Measurements from ENCODE around the gene TOM1L1. TPM values are rescaled to one million over a fixed set of nuclear protein-coding genes. Genes with fewer than 3 reads are reported as not detected.
A peak's percentile ranks its signal among the peaks of the same experiment; 100 is the strongest.

The TOM1L1 gene
- total and polyA plus RNA-seq, 5 donors from 2014 or later: not detected

DNA sequence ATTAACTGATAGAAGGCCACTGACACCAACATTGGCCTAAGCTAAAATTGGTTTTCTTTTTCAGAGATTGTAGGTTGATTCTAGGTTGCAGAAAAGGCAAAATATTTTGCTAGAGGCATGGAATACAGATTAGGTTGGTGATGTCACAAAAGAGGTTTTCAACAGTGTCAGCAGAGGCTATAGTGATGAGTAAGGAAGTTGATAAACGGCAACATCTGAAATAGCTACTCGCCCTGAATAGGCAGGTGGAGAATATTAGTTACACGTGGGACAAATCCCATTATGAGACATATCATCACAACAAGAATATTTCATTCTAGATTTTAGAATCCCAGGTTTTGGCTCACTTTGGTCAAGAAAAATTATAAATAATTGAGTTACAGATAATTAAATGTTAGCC, 1.5 kb upstream of the TOM1L1 start:
- no peak overlapping the region for H3K4me3 Mint-ChIP-seq
- Histone ChIP-seq H3K36me3 (ENCODE audit: control insufficient read depth, insufficient read depth, low read length) (no peaks in the 10 kb centered on the region), H3K27ac (ENCODE audit: insufficient read depth, low read length, poor library complexity, severe bottlenecking) (no peak overlapping the region), H3K27me3 (ENCODE audit: control insufficient read depth, insufficient read depth, low read length) (peaks cover 3% of the 10 kb centered on the region), H3K4me3 (ENCODE audit: low read depth, low read length) (no peak overlapping the region), H3K9me3 (ENCODE audit: control insufficient read depth in 2 of 2, low read length in 2 of 2) (no peaks in the 10 kb centered on the region), H3K4me1 (ENCODE audit: control insufficient read depth, insufficient read depth, low read length, poor library complexity, severe bottlenecking) (peaks cover 8% of the 10 kb centered on the region)
- H3K36me3 Mint-ChIP-seq: no peaks in the 10 kb centered on the region
- H3K27ac Mint-ChIP-seq: no peak overlapping the region
- no peak for DNase-seq
- H3K9me3 Mint-ChIP-seq: peaks cover 0 to 4% (median 0%) of the 10 kb centered on the region in 7 donors
- no peak for ATAC-seq (ENCODE audit: low read depth in 2 of 2)
- H3K27me3 Mint-ChIP-seq: peaks cover 43% of the 10 kb centered on the region
- peaks cover 0 to 16% (median 9%) of the 10 kb centered on the region in 4 donors for H3K4me1 Mint-ChIP-seq

DNA sequence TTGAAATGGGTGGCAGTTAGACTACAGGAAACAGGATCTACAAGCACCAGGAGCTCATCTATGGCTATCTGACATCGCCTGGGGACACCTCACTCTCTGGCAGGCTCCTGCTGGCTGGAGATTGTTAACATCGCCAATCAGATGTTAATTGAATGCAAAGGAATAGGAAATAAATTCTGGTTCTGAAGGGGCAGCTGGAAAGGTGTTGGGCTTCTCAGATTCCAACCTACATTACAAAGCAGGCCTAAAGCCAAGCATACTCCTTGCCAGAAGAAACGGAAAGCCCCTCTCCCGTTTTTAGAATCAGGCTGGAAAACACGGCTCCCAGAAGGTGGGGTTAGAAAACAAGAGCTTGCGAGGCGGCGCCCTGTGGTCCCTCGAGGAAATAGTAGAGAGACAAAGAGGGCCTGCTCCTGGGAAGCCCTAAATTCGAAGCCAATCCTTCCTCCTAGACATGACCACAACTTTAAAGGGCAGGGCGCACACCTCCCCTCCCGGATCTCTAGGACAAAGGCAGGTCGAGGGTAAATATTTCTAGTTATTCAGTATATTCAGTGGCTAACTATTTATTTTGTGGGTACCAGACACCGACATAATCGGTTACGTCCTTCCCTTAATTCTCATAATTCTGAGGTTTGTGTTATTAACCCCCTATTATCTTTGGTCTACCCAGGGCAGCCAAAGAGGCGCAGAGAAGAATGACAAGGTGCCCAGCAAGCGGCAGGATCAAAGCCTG, 763 bp upstream of the TOM1L1 start:
- peaks cover 42% of the 10 kb centered on the region for H3K27me3 Mint-ChIP-seq
- no peaks in the 10 kb centered on the region for H3K9me3 ChIP-seq (ENCODE audit: control insufficient read depth in 2 of 2, low read length in 2 of 2)
- H3K36me3 Mint-ChIP-seq: no peaks in the 10 kb centered on the region
- no peak for ATAC-seq (ENCODE audit: low read depth in 2 of 2)
- H3K4me1 Mint-ChIP-seq: peaks cover 0 to 16% (median 9%) of the 10 kb centered on the region in 4 donors
- H3K9me3 Mint-ChIP-seq: peaks cover 0 to 4% (median 0%) of the 10 kb centered on the region in 7 donors
- peaks cover 8% of the 10 kb centered on the region for H3K4me1 ChIP-seq (ENCODE audit: control insufficient read depth, insufficient read depth, low read length, poor library complexity, severe bottlenecking)
- H3K4me3 ChIP-seq (ENCODE audit: low read depth, low read length): no peak overlapping the region
- peaks cover 3% of the 10 kb centered on the region for H3K27me3 ChIP-seq (ENCODE audit: control insufficient read depth, insufficient read depth, low read length)
- no peak for DNase-seq
- H3K36me3 ChIP-seq (ENCODE audit: control insufficient read depth, insufficient read depth, low read length): no peaks in the 10 kb centered on the region
- H3K4me3 Mint-ChIP-seq: peak overlapping the region in 1 of 4 donors; percentile 18
- H3K27ac ChIP-seq (ENCODE audit: insufficient read depth, low read length, poor library complexity, severe bottlenecking): no peak overlapping the region
- no peak overlapping the region for H3K27ac Mint-ChIP-seq

DNA sequence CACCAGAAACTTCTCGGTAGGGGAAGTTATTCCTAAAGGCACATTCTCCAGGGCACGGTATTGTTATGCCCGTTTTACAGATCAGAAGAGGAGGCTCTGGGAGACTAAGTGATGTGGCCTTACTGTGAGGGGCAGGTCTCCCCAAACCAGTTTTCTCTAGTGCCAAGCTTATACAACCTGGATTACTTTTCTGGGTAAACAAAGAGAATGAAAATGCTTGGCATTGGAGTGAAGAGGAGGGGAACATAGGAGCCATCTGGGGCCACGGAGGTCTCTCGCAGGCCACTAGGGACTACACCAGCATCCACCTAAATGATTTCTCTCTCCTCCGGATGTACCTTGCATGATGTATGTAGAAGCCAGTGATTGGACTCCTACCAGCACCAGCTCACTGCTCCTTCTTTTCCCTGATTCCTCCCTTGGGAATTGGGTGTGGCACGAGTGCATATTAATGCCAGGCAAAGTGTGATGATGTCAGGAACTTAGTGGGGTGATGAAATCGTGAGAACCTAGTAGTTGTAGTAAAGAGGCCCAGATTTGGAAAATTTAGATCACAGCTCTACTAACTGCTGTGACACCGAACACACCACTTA, 674 bp downstream of the TOM1L1 start:
- Mint-ChIP-seq H3K36me3 (no peaks in the 10 kb centered on the region), H3K4me1 (peaks cover 0 to 16% (median 9%) of the 10 kb centered on the region in 4 donors), H3K4me3 (peak overlapping the region in 2 of 4 donors; percentile 44 to 57), H3K27ac (no peak overlapping the region), H3K9me3 (peaks cover 0 to 4% (median 0%) of the 10 kb centered on the region in 7 donors), H3K27me3 (peaks cover 35% of the 10 kb centered on the region)
- Histone ChIP-seq H3K4me3 (ENCODE audit: low read depth, low read length) (no peak overlapping the region), H3K36me3 (ENCODE audit: control insufficient read depth, insufficient read depth, low read length) (no peaks in the 10 kb centered on the region), H3K9me3 (ENCODE audit: control insufficient read depth in 2 of 2, low read length in 2 of 2) (no peaks in the 10 kb centered on the region), H3K4me1 (ENCODE audit: control insufficient read depth, insufficient read depth, low read length, poor library complexity, severe bottlenecking) (peaks cover 8% of the 10 kb centered on the region), H3K27me3 (ENCODE audit: control insufficient read depth, insufficient read depth, low read length) (peaks cover 3% of the 10 kb centered on the region), H3K27ac (ENCODE audit: insufficient read depth, low read length, poor library complexity, severe bottlenecking) (no peak overlapping the region)
- no peak for ATAC-seq (ENCODE audit: low read depth in 2 of 2)
- no peak for DNase-seq

DNA sequence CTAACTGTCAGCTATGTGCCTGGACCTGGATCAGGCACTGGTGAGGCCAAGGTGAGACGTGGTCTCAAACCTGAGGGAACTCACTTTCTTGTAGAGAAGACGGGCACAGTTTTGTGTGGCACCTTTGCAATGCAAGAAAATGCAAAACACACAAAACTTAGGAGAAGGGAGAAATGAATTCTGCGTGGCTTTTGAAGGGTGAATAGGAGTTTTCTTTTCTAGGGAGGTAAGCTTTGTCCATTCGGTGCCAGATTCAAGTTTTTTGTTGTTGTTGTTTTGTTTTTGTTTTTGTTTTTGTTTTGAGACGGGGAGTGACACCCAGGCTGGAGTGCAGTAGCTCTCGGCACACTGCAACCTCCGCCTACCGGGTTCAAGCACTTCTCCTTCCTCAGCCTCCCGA, 1.4 kb downstream of the TOM1L1 start:
- Mint-ChIP-seq H3K4me1 (peaks cover 0 to 16% (median 9%) of the 10 kb centered on the region in 4 donors), H3K9me3 (peaks cover 0 to 4% (median 0%) of the 10 kb centered on the region in 7 donors), H3K27ac (no peak overlapping the region), H3K4me3 (no peak overlapping the region), H3K27me3 (peaks cover 29% of the 10 kb centered on the region), H3K36me3 (no peaks in the 10 kb centered on the region)
- no peak for ATAC-seq (ENCODE audit: low read depth in 2 of 2)
- Histone ChIP-seq H3K4me3 (ENCODE audit: low read depth, low read length) (no peak overlapping the region), H3K9me3 (ENCODE audit: control insufficient read depth in 2 of 2, low read length in 2 of 2) (no peaks in the 10 kb centered on the region), H3K27me3 (ENCODE audit: control insufficient read depth, insufficient read depth, low read length) (peaks cover 3% of the 10 kb centered on the region), H3K36me3 (ENCODE audit: control insufficient read depth, insufficient read depth, low read length) (no peaks in the 10 kb centered on the region), H3K4me1 (ENCODE audit: control insufficient read depth, insufficient read depth, low read length, poor library complexity, severe bottlenecking) (peaks cover 8% of the 10 kb centered on the region), H3K27ac (ENCODE audit: insufficient read depth, low read length, poor library complexity, severe bottlenecking) (no peak overlapping the region)
- no peak for DNase-seq

DNA sequence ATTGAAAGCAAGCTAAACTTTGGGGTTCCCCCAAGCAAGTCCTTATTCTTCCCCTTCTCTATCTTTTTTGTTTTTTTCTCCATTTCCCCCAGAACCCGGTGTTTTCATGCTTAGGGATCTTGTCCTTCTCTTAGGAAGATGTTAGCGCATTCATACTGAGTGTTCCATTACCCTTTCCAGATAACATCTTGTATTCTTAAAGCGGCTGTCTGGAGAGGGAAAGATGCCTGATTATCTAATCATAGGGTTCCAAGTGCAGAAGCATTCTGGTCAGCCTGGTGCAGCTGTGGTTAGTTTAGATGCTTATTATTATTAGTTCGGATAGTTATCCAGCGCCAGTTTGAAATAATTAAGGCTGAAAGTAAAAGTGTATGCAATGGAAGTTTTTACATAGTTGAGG, 2.0 kb downstream of the TOM1L1 start:
- ATAC-seq (ENCODE audit: low read depth in 2 of 2): no peak
- Histone ChIP-seq H3K36me3 (ENCODE audit: control insufficient read depth, insufficient read depth, low read length) (no peaks in the 10 kb centered on the region), H3K4me1 (ENCODE audit: control insufficient read depth, insufficient read depth, low read length, poor library complexity, severe bottlenecking) (peaks cover 8% of the 10 kb centered on the region), H3K27me3 (ENCODE audit: control insufficient read depth, insufficient read depth, low read length) (peaks cover 3% of the 10 kb centered on the region), H3K9me3 (ENCODE audit: control insufficient read depth in 2 of 2, low read length in 2 of 2) (no peaks in the 10 kb centered on the region), H3K4me3 (ENCODE audit: low read depth, low read length) (no peak overlapping the region), H3K27ac (ENCODE audit: insufficient read depth, low read length, poor library complexity, severe bottlenecking) (no peak overlapping the region)
- H3K4me1 Mint-ChIP-seq: peaks cover 0 to 16% (median 9%) of the 10 kb centered on the region in 4 donors
- no peak overlapping the region for H3K4me3 Mint-ChIP-seq
- no peaks in the 10 kb centered on the region for H3K36me3 Mint-ChIP-seq
- H3K27ac Mint-ChIP-seq: no peak overlapping the region
- peaks cover 0 to 4% (median 0%) of the 10 kb centered on the region in 7 donors for H3K9me3 Mint-ChIP-seq
- peaks cover 25% of the 10 kb centered on the region for H3K27me3 Mint-ChIP-seq
- DNase-seq: no peak

DNA sequence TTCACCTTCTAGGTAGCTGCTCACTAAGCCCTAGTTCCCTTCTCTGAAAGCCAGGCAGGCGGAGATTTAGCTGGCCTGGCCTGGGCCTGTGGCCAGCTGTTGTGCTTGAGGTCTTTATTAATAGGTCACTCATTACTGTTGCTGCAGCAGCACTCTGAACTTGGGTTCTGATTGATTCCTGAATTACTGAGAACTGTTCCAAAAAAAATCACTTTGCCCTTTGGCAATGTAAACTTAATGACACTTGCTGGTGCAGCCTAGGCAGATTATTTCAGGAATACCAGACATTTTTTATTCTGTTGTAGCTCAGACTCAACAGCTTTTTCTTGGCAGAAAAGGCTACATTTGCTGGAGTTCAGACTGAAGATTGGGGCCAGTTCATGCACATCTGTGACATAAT, 2.7 kb downstream of the TOM1L1 start:
- Mint-ChIP-seq H3K27me3 (peaks cover 23% of the 10 kb centered on the region), H3K27ac (no peak overlapping the region), H3K4me1 (peaks cover 0 to 16% (median 9%) of the 10 kb centered on the region in 4 donors), H3K36me3 (no peaks in the 10 kb centered on the region), H3K9me3 (peaks cover 0 to 4% (median 0%) of the 10 kb centered on the region in 7 donors), H3K4me3 (no peak overlapping the region)
- H3K36me3 ChIP-seq (ENCODE audit: control insufficient read depth, insufficient read depth, low read length): no peaks in the 10 kb centered on the region
- no peak overlapping the region for H3K4me3 ChIP-seq (ENCODE audit: low read depth, low read length)
- no peak for DNase-seq
- peaks cover 8% of the 10 kb centered on the region for H3K4me1 ChIP-seq (ENCODE audit: control insufficient read depth, insufficient read depth, low read length, poor library complexity, severe bottlenecking)
- no peak for ATAC-seq (ENCODE audit: low read depth in 2 of 2)
- no peak overlapping the region for H3K27ac ChIP-seq (ENCODE audit: insufficient read depth, low read length, poor library complexity, severe bottlenecking)
- H3K9me3 ChIP-seq (ENCODE audit: control insufficient read depth in 2 of 2, low read length in 2 of 2): no peaks in the 10 kb centered on the region
- H3K27me3 ChIP-seq (ENCODE audit: control insufficient read depth, insufficient read depth, low read length): peaks cover 3% of the 10 kb centered on the region

DNA sequence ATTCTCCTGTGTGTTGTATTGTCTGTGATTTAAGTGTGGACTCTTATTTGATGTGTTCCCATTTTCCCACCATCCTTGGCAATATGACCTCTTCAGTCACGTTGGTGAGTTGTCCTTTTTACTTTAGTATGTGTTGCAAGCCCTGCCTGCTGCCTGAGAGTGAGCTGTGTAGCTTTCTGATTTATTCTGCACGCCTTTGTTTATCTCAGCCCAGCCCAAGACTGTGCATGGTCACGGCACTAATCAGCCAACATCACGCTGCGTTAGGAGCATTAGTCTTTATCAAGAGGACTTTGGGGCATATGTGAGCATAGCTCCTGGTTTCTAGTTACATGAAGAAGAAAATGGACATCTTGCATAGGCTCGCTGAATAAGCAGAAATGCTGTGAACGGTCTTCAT, 6.0 kb downstream of the TOM1L1 start:
- Mint-ChIP-seq H3K27ac (no peak overlapping the region), H3K27me3 (peaks cover under 1% of the 10 kb centered on the region), H3K9me3 (peaks cover 0 to 2% (median 0%) of the 10 kb centered on the region in 7 donors), H3K4me1 (peaks cover 0 to 2% (median 0%) of the 10 kb centered on the region in 4 donors), H3K4me3 (no peak overlapping the region), H3K36me3 (no peaks in the 10 kb centered on the region)
- Histone ChIP-seq H3K36me3 (ENCODE audit: control insufficient read depth, insufficient read depth, low read length) (no peaks in the 10 kb centered on the region), H3K4me1 (ENCODE audit: control insufficient read depth, insufficient read depth, low read length, poor library complexity, severe bottlenecking) (no peaks in the 10 kb centered on the region), H3K4me3 (ENCODE audit: low read depth, low read length) (no peak overlapping the region), H3K27ac (ENCODE audit: insufficient read depth, low read length, poor library complexity, severe bottlenecking) (no peak overlapping the region), H3K9me3 (ENCODE audit: control insufficient read depth in 2 of 2, low read length in 2 of 2) (no peaks in the 10 kb centered on the region), H3K27me3 (ENCODE audit: control insufficient read depth, insufficient read depth, low read length) (peaks cover 3% of the 10 kb centered on the region)
- ATAC-seq (ENCODE audit: low read depth in 2 of 2) (no peak), DNase-seq (no peak)
